Measurements from ENCODE around the gene RS1. TPM values are rescaled to one million over a fixed set of nuclear protein-coding genes. Genes with fewer than 3 reads are reported as not detected.
A peak's percentile ranks its signal among the peaks of the same experiment; 100 is the strongest.

Gene RS1
- total RNA-seq, 1 donor from 2014 or later, result not detected

DNA sequence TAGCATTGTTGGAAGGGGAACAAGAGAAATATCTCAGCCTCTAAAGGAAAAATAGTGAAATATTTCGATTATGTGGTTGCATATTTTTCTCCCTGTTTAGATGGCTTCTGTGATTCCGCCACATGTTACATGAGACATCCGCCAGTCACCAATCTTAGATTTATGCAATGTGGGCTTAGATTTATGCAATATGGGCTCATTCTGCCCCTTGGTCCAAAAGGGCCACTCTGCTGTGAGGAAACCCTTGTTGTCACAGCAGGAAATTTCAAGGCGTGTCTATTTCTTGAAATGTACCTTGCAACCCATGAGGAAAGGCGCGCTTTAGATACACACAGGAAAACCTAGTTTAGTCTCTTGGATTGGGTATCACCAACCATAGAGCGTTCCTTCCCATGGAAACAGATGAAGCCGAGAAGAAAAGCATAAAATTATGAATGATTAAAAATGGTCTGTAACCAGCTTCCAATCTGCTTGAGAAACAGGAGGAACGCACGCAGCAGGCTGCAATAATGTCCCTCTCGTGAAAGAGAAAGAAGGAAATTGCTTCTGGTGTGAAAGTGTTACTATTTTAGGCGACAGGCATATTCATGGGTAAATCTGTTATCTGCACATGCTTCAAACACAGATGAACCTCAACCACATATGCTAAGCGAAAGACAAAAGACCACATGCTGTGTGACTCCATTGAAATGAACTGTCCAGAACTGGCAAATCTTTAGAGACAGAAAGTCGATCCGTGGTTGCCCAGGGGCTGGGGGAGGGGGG, 3.7 kb downstream of the RS1 start:
- DNase-seq, result no peak

DNA sequence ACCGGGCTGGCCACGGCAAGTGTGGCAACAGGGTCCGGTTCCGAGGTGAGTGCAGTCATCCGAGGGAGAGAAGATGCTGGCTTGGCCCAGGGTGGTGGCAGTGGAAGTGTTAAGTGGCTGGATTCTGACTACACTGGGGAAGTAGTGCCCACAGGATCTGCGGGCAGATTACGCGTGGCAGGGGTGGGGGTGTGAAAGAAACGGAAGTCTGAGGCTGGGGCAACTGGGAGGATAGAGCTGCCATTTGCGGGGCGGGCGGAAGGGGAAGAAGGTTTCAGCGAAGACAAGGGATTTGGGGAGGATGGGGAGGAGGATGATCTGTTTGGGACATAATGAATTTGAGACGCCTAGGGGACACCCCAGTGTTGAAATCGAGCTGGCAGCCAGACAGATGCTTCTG, 5.3 kb downstream of the RS1 start:
- no peak for DNase-seq

- DNase-seq, result no peak
Observed at GRCh38 chrX:18664947-18665346, 7.0 kb downstream of the RS1 start.

- no peak for DNase-seq
Observed at GRCh38 chrX:18661273-18661672, 10.6 kb downstream of the RS1 start.

- no peak for DNase-seq
Observed at GRCh38 chrX:18654875-18655836, 16.8 kb downstream of the RS1 start.

DNA sequence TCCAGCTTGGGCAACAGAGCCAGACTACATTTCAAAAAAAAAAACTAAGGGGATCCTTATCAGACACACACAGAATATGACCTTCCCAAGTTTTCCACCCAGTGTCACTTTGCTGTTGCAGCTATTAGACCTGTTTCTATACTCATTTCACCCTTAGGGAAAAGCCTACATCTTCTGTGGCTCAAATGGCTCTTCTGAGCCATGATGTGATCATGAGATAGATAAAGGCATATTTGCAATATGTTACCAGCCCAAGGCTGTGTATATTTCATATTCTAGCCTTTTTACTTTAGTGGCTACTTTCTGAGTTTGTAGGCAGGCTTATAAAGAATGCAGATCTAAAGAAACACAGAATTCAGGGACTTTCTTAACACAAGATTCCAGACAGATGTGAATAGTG, 19.3 kb downstream of the RS1 start:
- no peak for DNase-seq

- no peak for DNase-seq
Observed at GRCh38 chrX:18650662-18651061, 21.2 kb downstream of the RS1 start.

DNA sequence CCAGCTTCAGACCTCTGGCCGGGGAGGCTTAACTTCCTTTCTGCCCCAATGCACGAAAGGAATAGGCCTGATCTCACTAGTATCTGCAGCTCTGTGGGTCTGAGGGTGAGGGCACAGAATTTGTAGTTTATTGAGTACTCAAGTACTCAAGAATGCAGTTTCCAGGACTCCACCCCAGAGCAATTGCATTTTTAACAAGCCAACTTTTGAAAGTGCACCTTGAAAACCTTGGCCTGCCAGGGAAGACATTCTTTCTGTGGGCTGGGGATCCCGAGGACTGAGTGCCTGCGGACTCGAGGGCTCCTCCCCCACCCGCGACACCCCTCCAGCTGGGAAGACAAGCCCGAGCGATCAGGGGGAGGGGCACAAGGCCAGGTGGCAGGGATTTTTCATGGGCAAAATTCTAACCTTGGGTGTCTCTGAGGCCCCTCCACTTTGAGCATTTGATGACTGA, 22.4 kb downstream of the RS1 start:
- no peak for DNase-seq

- DNase-seq, result no peak
Observed at GRCh38 chrX:18647621-18648020, 24.3 kb downstream of the RS1 start.

DNA sequence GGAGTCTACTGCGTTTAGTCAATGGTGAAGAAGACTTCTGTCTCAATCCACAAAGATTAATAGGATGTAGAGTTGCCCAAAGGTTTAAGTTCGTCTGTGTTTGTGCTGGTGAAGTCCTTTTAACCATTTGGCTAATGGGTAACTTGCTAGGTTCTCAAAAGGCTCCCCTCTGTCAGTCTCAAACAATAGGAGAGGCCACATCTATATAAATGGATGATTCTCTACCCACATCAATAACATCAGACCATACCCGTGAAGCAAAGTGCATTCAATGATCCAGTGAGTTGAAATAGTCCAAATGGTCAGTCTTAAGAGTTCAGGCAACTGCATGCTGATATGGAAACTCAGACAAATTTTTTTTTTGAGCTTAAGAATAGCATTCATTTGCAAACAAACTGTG, 28.1 kb downstream of the RS1 start:
- no peak for DNase-seq

DNA sequence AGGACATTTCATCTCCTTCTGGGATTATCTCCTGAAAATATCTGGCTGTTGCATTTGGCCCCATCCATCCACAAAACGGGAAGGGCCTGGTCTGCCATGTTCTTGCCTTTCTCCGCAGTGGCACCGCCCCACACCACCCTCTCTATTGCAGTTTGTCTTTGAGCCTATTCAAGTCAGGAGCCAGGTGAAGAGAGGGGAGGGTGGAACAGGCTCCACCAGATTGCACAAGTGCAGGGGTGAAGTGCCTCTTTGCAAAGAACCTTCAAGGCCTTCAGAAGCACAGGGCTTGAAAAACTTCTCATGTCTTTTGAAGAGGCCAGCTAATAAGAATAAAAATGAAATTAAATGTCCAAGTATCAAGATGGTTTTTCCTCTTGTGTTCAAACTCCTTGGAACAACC, 28.7 kb downstream of the RS1 start:
- DNase-seq, result no peak

DNA sequence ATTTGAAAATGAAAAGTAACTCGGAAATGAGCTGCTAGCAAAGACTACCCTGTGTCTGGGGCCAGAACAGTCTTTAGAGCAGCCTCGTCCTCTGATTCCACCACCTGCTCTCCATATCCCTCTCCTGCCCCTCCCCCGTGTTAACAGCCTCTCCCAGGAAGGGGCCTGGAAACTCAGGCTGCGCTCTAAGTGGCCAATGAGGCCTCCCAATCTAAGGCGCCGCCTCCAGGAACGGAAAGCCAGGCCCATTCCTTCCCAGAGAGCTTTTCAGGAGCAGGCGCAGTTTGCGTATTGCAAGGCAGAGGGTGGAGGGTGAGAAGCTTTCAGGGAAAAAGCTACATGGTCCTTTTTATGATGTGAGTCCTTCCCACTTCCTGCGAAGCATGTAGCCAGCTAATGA, 31.2 kb downstream of the RS1 start:
- DNase-seq, result no peak

- DNase-seq, result no peak
Observed at GRCh38 chrX:18639280-18639679, 32.6 kb downstream of the RS1 start.

DNA sequence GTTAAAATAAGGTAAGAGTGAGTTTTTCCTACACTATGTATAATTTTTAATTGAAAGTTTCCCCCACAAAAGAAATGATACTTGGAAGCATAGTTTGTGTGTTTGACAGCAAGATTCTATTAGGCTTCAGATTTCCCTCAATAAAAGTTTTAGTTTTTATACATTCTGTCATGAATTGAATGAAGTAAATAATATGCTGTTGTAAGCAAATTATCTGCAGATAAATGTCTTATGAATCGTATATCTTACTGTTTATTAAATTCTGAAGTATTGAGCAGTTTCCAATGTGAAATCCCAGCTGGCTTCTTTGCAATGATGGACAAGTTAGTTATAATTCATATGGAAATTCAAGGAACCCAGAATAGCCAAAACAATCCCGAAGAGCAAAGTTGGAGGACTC, 33.5 kb downstream of the RS1 start:
- no peak for DNase-seq

DNA sequence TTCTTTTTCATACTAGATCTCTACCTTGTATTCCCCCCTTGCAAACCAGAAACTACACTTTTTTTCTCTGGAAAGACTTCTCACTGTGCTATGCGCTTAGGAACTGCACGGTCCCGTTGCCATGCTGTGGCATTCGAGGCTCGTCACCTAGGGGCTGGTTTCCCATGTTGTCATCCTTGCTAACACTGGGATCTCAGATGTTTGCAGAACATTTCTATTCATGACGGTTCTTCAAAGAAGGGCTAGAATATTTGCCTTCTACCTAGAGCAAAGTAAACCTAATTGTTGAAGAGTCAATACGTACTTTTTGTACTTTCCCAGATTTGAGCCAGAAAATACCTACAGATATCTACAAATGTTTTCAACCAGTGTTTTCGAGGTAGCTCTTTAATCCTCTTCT, 41.0 kb downstream of the RS1 start:
- DNase-seq, result no peak

- DNase-seq, result no peak
Observed at GRCh38 chrX:18624599-18624998, 47.3 kb downstream of the RS1 start.

- DNase-seq, result no peak
Observed at GRCh38 chrX:18620349-18620748, 51.6 kb downstream of the RS1 start.

DNA sequence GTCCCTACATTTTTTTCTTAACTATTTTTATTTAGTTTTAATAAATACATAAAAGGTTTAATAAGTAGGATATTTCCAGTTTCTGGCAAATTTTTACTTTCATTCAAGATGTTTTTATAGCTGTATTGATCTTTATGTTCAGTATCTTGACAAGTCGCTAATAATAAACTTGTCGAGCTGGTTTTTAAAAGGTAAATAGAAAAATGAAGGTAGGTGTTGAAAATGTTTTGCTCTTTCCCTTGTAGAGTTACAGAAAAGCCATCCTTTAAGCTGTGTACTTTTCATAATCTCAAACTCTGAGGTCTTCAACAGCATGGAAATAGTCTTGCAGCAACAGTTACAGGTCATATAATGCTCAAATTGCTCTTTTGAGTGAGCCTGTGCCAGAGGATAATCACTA, 52.6 kb downstream of the RS1 start:
- DNase-seq, result no peak

GRCh38 chrX:18617407-18617750, 54.5 kb downstream of the RS1 start:
- peak; percentile 27 for DNase-seq

- DNase-seq, result no peak
Observed at GRCh38 chrX:18616688-18617406, 55.1 kb downstream of the RS1 start.

GRCh38 chrX:18613930-18614639, 57.8 kb downstream of the RS1 start:
- DNase-seq, result no peak

GRCh38 chrX:18607966-18608365, 63.9 kb downstream of the RS1 start:
- DNase-seq, result no peak

DNA sequence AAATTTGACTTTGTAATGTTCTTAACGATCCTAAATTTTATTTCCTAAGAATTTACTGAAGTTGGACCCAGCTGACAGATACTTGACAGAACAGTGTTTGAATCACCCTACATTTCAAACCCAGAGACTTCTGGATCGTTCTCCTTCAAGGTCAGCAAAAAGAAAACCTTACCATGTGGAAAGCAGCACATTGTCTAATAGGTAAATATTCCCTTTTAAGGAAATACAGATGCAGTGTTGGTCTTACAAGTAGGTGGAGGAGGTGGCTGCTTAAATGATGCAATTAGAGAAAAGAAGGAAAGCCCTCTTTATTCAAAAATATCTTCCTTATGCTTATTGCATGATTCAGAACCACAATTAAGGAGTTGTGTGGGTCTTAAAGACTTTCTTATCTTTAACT, 73.5 kb downstream of the RS1 start:
- no peak for DNase-seq
